Cardiac muscle cell (in vitro differentiated cells and primary cell): ENCODE data around the gene ST3GAL3. TPM values are rescaled to one million over a fixed set of nuclear protein-coding genes. Genes with fewer than 3 reads are reported as not detected.

Experiments used
- DNase-seq, 2 donors: peaks; one replicate each; pipeline versions ENCODE4 v3.0.0 to v3.0.0-alpha.2; 2010 to 2017; ENCODE audit warnings: low read depth in 1 of 2, low spot score in 1 of 2
- H3K27ac ChIP-seq: fragments of 200-600 bp; sonication (generic); 2 replicates; pipeline ENCODE4 v1.5.1; 2016
- H3K27me3 ChIP-seq: fragments of 200-600 bp; sonication (generic); 2 replicates; pipeline ENCODE4 v1.6.0; 2016; ENCODE audit warnings: control low read depth
- H3K36me3 ChIP-seq: fragments of 200-600 bp; sonication (generic); 2 replicates; pipeline ENCODE4 v1.5.1; 2016; ENCODE audit warnings: control low read depth
- H3K4me1 ChIP-seq: fragments of 200-600 bp; sonication (generic); 2 replicates; pipeline ENCODE4 v1.8.1; 2017; ENCODE audit warnings: low read depth, mild to moderate bottlenecking, mixed run types
- H3K4me3 ChIP-seq: fragments of 200-600 bp; sonication (generic); 2 replicates; pipeline ENCODE4 v1.5.1; 2016; ENCODE audit warnings: mild to moderate bottlenecking
- H3K9me3 ChIP-seq: fragments of 200-600 bp; sonication (generic); 2 replicates; pipeline ENCODE4 v1.5.1; 2017; ENCODE audit warnings: low read depth, mild to moderate bottlenecking, control low read depth
- CTCF ChIP-seq: IDR thresholded peaks from 2 replicates; pipeline ENCODE4 v1.5.1; 2012; ENCODE audit warnings: low read depth, mild to moderate bottlenecking, low read length
- polyA plus RNA-seq: library from polyadenylated mRNA; unstranded; fragments of >200 nt; fragmentation: Nextera tagmentation; extraction: Ambion mirVana; gene quantifications from 2 replicates; pipeline ENCODE4 v1.2.1, GENCODE V29; 2016
- total RNA-seq: library from RNA; depleted of rRNA; stranded (reverse); fragments of >200 nt; gene quantifications from 2 replicates; pipeline ENCODE4 v1.2.3, GENCODE V29; 2016

ST3GAL3 gene
- total and polyA plus RNA-seq, 2 experiments from 2014 or later = 34.7 to 35.7 TPM

DNA sequence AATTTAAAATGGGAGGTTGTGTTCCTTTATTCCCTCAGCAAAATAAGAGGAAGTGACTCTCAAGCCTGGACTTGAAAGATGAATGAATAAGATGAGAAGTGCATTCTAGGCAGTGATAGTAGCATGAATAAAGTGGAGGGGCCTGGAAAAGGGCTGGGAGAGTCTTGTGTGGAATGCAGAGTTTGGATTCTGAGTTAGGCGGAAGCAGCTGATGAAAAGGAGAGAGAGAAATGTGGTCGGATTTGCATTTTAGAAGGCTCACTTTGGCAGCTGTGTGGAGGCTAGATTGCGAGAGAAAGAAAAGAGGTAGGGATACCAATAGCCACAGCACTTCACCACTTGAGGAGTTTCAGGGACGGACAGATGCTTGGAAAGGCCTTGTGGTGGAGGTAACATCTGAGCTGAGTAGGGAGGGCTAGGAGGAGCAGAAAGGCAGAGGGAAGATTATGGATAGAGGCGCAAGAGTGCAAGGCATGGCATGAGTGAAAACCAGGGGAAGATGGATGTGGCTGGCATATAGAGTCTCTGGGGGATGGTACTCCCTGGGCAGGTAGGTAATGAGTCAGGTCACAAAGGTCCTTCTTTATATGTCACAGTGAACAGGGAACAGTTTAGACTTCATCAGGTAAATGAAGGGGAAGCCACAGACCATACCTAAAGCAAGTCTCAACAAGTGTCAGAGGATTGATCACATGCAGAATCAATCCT is 59.6 kb downstream of the ST3GAL3 start:
- H3K36me3 ChIP-seq = no peaks in the 10 kb centered on the region
- peak overlapping the region; percentile 84 for H3K27ac ChIP-seq
- no peaks in the 10 kb centered on the region for H3K27me3 ChIP-seq
- no peaks in the 10 kb centered on the region for H3K9me3 ChIP-seq
- no peak overlapping the region for H3K4me3 ChIP-seq
- peak in 1 of 2 donors; percentile 29 for DNase-seq
- peaks cover 43% of the 10 kb centered on the region for H3K4me1 ChIP-seq
- TF ChIP-seq CTCF = no peak

DNA sequence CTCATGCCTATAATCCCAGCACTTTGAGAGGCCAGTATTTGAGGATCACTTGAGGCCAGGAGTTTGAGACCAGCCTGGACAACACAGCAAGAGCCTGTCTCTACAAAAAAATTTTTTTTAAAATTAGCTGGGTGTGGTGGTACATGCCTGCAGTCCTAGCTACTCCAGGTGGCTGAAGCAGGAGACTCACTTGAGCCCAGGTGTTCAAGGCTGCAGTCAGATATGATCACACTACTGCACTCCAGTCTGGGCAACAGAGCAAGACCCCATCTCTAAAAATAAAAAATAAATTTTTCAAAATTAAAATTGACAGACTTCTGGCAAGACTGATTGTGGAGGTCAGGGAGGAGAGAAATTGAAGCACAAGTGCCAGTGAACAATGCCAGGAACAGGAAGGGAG is 60.8 kb downstream of the ST3GAL3 start:
- no peak for TF ChIP-seq CTCF
- Histone ChIP-seq H3K4me3 (no peak overlapping the region), H3K27me3 (no peaks in the 10 kb centered on the region), H3K9me3 (no peaks in the 10 kb centered on the region), H3K36me3 (no peaks in the 10 kb centered on the region), H3K27ac (peak overlapping the region; percentile 32), H3K4me1 (peaks cover 43% of the 10 kb centered on the region)
- no peak for DNase-seq

DNA sequence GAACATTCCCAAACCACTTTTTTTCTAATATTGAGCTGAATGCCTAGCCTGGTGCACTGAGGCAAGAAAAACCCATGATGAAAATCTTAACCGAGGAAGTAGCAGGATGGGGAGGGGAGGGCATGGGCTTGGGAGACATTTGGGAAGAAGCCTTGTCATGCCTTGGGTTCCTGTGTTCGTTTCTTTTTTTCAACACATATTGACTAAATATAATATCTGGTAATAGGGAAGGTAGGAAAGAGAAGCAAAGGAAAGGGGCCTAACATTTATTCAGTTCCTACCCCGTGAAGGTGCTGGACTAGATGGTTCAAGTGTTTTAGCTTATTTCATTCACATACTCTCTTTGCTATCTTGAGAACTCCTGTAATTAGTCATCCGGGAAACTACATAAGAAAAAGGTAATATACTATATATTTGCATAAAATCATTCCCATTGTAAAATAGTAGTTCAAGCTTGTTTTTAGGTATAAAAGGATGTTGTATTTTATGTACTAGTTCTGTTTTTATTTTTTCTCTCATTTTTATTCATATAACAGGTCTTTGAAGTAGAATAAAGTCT is 62.1 kb downstream of the ST3GAL3 start:
- Histone ChIP-seq H3K4me3 (no peak overlapping the region), H3K9me3 (no peaks in the 10 kb centered on the region), H3K4me1 (peaks cover 34% of the 10 kb centered on the region), H3K27me3 (no peaks in the 10 kb centered on the region), H3K27ac (no peak overlapping the region), H3K36me3 (no peaks in the 10 kb centered on the region)
- TF ChIP-seq CTCF = no peak
- no peak for DNase-seq

- TF ChIP-seq CTCF = no peak
- H3K27ac ChIP-seq = no peak overlapping the region
Measured at GRCh38 chr1:43770111-43770510, 62.8 kb downstream of the ST3GAL3 start.

DNA sequence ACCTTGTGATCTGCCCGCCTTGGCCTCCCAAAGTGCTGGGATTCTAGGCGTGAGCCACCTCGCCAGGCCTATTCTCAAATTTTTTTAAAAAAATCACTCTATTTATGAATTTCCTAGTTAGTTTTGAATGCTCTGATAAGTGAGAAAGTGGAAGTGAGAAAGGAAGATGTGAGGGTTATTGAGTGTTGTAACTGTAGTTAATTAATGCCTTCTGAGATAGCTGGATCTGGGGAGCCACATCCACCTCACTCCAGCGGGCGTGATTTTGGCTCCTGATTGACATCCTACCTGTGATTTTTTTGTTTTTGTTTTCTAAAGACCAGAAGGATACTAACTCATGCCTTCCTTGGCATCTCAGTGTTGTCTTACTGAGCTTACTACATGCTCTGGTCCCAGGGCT is 65.6 kb downstream of the ST3GAL3 start:
- TF ChIP-seq CTCF = no peak
- no peaks in the 10 kb centered on the region for H3K4me1 ChIP-seq
- DNase-seq = no peak
- H3K36me3 ChIP-seq = no peaks in the 10 kb centered on the region
- H3K27ac ChIP-seq = no peak overlapping the region
- H3K9me3 ChIP-seq = no peaks in the 10 kb centered on the region
- H3K27me3 ChIP-seq = no peaks in the 10 kb centered on the region
- no peak overlapping the region for H3K4me3 ChIP-seq

More at GRCh38 chr1:43770111-43770510, 62.8 kb downstream of the ST3GAL3 start:
- Histone ChIP-seq H3K4me3 (no peak overlapping the region), H3K9me3 (no peaks in the 10 kb centered on the region), H3K36me3 (no peaks in the 10 kb centered on the region), H3K27me3 (no peaks in the 10 kb centered on the region), H3K4me1 (peaks cover 27% of the 10 kb centered on the region)
- no peak for DNase-seq
